Esophagus (tissue), 2 donors: ENCODE data around the gene LIME1. TPM values are rescaled to one million over a fixed set of nuclear protein-coding genes. Genes with fewer than 3 reads are reported as not detected.

Source experiments
- H3K27ac ChIP-seq, 2 donors: one replicate each; pipeline ENCODE4 v1.5.1; 2013; ENCODE audit warnings: low read depth in 2 of 2, mild to moderate bottlenecking in 2 of 2, inconsistent platforms in 1 of 2, low read length in 1 of 2, moderate library complexity in 1 of 2
- H3K27me3 ChIP-seq, 2 donors: one replicate each; pipeline ENCODE4 v1.6.1; 2013; ENCODE audit warnings: low read length in 2 of 2, control low read depth in 1 of 2, mild to moderate bottlenecking in 1 of 2; ENCODE audit not compliant: insufficient read depth in 2 of 2, control insufficient read depth in 1 of 2
- H3K36me3 ChIP-seq, 2 donors: one replicate each; pipeline ENCODE4 v1.6.1; 2013; ENCODE audit warnings: low read length in 1 of 2; ENCODE audit not compliant: control insufficient read depth in 2 of 2, insufficient read depth in 2 of 2
- H3K4me1 ChIP-seq, 2 donors: one replicate each; pipeline ENCODE4 v1.6.1; 2013; ENCODE audit warnings: low read length in 1 of 2; ENCODE audit not compliant: control insufficient read depth in 2 of 2, insufficient read depth in 2 of 2
- H3K4me3 ChIP-seq, 2 donors: one replicate each; pipeline ENCODE4 v1.5.1; 2013; ENCODE audit warnings: low read length in 2 of 2, mild to moderate bottlenecking in 2 of 2, low read depth in 1 of 2, moderate library complexity in 1 of 2
- H3K9me3 ChIP-seq, 2 donors: one replicate each; pipeline ENCODE4 v1.6.1; 2013; ENCODE audit warnings: mild to moderate bottlenecking in 2 of 2, low read depth in 1 of 2, low read length in 1 of 2, moderate library complexity in 1 of 2; ENCODE audit not compliant: control insufficient read depth in 2 of 2, insufficient read depth in 1 of 2
- WGBS, 2 donors: extraction: QIAGEN DNeasy Blood & Tissue Kit; methylation state at CpG; one replicate each; pipeline ENCODE4 v1.1.7; 2013; 5-methylcytosine and 5-hydroxymethylcytosine counted together
- polyA plus RNA-seq, 2 donors: library from polyadenylated mRNA; stranded (reverse); fragments of 200-250 nt; gene quantifications; one replicate each; pipeline ENCODE4 v1.2.3, GENCODE V29; 2013
- donor health status: healthy with polysubstance abuse.
- donor health status: Bipolar disorder and iron deficiency.

Gene LIME1
- polyA plus RNA-seq, 2 donors = 12.6 to 24.5 TPM

GRCh38 chr20:63739130-63740069 is 2.9 kb downstream of the LIME1 start, which contains the start of gene SLC2A4RG:
SLC2A4RG (plus strand) TSS chr20:63739776; CDS start chr20:63739913, 137 bp downstream.
- Histone ChIP-seq H3K27ac (peak within 1 kb of the TSS; percentile 93 to 96), H3K9me3 (no peaks in the 10 kb centered on the region), H3K27me3 (no peaks in the 10 kb centered on the region), H3K36me3 (peaks cover 0 to 26% of the 10 kb centered on the region in 2 donors), H3K4me1 (peaks cover 6 to 26% of the 10 kb centered on the region in 2 donors), H3K4me3 (peak within 1 kb of the TSS; percentile 63 to 74)
- 1 to 4% methylated on average over 25 to 136 of the region's 136 CpGs for WGBS, 2 donors

GRCh38 chr20:63740070-63740626 is 3.7 kb downstream of the LIME1 start:
- peak overlapping the region; percentile 93 to 96 for H3K27ac ChIP-seq
- H3K27me3 ChIP-seq = no peaks in the 10 kb centered on the region
- WGBS, 2 donors = 0 to 1% methylated on average over 58 to 80 of the region's 80 CpGs
- H3K4me3 ChIP-seq = peak overlapping the region; percentile 63 to 74
- H3K4me1 ChIP-seq = peaks cover 6 to 26% of the 10 kb centered on the region in 2 donors
- peaks cover 0 to 18% of the 10 kb centered on the region in 2 donors for H3K36me3 ChIP-seq
- H3K9me3 ChIP-seq = no peaks in the 10 kb centered on the region

- 2 to 5% methylated on average over 26 to 29 of the region's 29 CpGs for WGBS, 2 donors
- H3K9me3 ChIP-seq = no peaks in the 10 kb centered on the region
- H3K4me3 ChIP-seq = peak overlapping the region; percentile 63 to 74
- peaks cover 6 to 26% of the 10 kb centered on the region in 2 donors for H3K4me1 ChIP-seq
- H3K36me3 ChIP-seq = peaks cover 0 to 12% of the 10 kb centered on the region in 2 donors
- H3K27ac ChIP-seq = peak overlapping the region; percentile 93 to 96
- H3K27me3 ChIP-seq = no peaks in the 10 kb centered on the region
Measured at GRCh38 chr20:63740627-63741353, 4.3 kb downstream of the LIME1 start.

GRCh38 chr20:63741354-63741675 is 4.9 kb downstream of the LIME1 start:
- H3K4me3 ChIP-seq = peak overlapping the region in 1 of 2 donors; percentile 63
- peaks cover 6 to 22% of the 10 kb centered on the region in 2 donors for H3K4me1 ChIP-seq
- no peaks in the 10 kb centered on the region for H3K9me3 ChIP-seq
- H3K36me3 ChIP-seq = peaks cover 0 to 11% of the 10 kb centered on the region in 2 donors
- no peaks in the 10 kb centered on the region for H3K27me3 ChIP-seq
- 23 to 31% methylated on average over 6 of the region's 6 CpGs for WGBS, 2 donors
- peak overlapping the region; percentile 93 to 96 for H3K27ac ChIP-seq

- Histone ChIP-seq H3K9me3 (no peaks in the 10 kb centered on the region), H3K27me3 (no peaks in the 10 kb centered on the region), H3K36me3 (peaks cover 0 to 11% of the 10 kb centered on the region in 2 donors), H3K27ac (peak overlapping the region in 1 of 2 donors; percentile 93), H3K4me1 (peaks cover 6 to 17% of the 10 kb centered on the region in 2 donors), H3K4me3 (no peak overlapping the region)
- WGBS, 2 donors = 70 to 73% methylated on average over 30 of the region's 30 CpGs
Measured at GRCh38 chr20:63741676-63742380, 5.4 kb downstream of the LIME1 start.

GRCh38 chr20:63742381-63743024 is 6.0 kb downstream of the LIME1 start:
- Histone ChIP-seq H3K36me3 (peaks cover 0 to 11% of the 10 kb centered on the region in 2 donors), H3K4me1 (peaks cover 6 to 10% of the 10 kb centered on the region in 2 donors), H3K9me3 (no peaks in the 10 kb centered on the region), H3K27ac (no peak overlapping the region), H3K4me3 (no peak overlapping the region), H3K27me3 (no peaks in the 10 kb centered on the region)
- WGBS, 2 donors = 82 to 85% methylated on average over 35 to 37 of the region's 37 CpGs

- Histone ChIP-seq H3K9me3 (no peaks in the 10 kb centered on the region), H3K4me1 (peaks cover 2 to 4% of the 10 kb centered on the region in 2 donors), H3K27ac (no peak overlapping the region), H3K27me3 (no peaks in the 10 kb centered on the region), H3K36me3 (peaks cover 0 to 11% of the 10 kb centered on the region in 2 donors), H3K4me3 (no peak overlapping the region)
- WGBS, 2 donors = 83 to 87% methylated on average over 31 of the region's 31 CpGs
Measured at GRCh38 chr20:63743210-63743970, 6.9 kb downstream of the LIME1 start.

- H3K27me3 ChIP-seq = no peaks in the 10 kb centered on the region
- 62 to 63% methylated on average over 4 of the region's 4 CpGs for WGBS, 2 donors
- H3K4me1 ChIP-seq = peaks cover 0 to under 1% of the 10 kb centered on the region in 2 donors
- H3K4me3 ChIP-seq = no peak overlapping the region
- no peaks in the 10 kb centered on the region for H3K9me3 ChIP-seq
- H3K27ac ChIP-seq = no peak overlapping the region
- H3K36me3 ChIP-seq = peaks cover 0 to 11% of the 10 kb centered on the region in 2 donors
Measured at GRCh38 chr20:63744158-63744557, 7.7 kb downstream of the LIME1 start.
